ENCODE measurements around the gene TEX11.
"Not testable (repeated sequence)": the region's sequence is repeated elsewhere in the genome, so short reads cannot be mapped to it uniquely, and the experiment has no call there.

Gene TEX11

DNA sequence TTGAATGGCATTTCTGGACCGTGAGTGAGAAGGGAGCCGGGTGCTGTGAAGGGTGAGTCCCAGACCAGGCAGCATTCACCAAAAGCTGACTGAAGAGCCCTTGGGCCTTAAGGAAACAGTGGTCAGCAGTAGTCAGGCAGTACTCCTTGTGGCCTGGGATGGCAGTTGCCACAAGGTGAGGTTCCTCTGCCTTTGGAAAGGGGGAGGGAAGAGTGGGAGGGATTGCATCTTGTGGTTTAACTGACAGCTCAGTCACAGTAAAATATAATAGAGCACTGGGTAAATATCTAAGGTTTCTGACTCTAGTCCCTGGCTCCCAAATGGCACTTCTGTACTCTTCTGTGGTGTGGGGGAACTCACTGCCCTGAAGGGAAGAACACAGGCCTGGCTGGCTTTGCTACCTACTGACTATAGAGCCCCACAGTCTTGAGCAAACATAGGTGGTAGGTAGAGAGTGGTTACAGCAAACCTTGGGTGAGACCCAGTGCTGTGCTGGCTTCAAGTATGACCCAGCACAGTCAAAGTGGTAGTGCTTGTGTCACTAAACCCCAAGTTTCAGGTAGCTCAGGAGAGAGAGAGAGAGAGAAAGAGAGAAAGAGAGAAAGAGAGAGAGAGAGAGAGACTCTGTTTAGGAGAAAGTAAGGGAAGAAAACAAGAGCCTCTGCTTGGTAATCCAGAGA lies 154.2 kb downstream of the TEX11 start:
- DNase-seq, result no peak

DNA sequence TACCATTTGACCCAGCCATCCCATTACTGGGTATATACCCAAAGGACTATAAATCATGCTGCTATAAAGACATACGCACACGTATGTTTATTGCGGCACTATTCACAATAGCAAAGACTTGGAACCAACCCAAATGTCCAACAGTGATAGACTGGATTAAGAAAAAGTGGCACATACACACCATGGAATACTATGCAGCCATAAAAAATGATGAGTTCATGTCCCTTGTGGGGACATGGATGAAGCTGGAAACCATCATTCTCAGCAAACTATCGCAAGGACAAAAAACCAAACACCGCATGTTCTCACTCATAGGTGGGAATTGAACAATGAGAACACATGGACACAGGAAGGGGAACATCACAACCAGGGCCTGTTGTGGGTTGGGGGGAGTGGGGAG lies 174.7 kb downstream of the TEX11 start:
- DNase-seq, result not testable (repeated sequence)

DNA sequence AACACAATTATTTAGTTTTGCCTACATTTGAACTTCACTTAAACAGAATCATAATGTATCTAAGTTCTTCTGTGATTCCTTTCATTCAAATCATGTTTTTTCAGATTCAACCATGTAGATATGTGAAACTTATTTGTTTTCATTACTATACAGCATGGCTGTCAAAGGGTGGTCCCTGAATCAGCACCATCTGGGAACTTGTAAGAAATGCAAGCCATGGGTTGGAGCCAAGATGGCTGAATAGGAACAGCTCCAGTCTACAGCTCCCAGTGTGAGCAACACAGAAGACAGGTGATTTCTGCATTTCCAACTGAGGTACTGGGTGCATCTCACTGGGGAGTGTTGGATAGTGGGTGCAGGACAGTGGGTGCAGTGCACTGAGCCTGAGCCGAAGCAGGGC lies 180.6 kb downstream of the TEX11 start:
- DNase-seq, result not testable (repeated sequence)

DNA sequence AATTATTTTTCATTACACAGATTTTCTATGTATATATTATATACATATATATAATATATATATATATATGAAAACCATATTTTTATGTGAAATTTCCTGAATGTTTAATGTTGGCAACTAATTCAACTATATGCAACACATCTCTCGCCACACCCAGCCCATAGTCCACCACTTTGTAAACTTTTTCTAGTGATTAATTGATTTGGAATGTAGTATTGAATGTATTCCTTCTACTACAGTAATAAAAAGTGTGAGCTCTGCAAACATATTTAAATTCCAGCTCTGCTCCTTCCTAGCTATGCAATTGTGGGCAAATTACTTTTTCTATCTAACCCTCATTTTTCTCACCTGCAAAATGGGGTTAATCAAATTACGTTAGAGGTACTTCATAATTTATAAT lies 187.8 kb downstream of the TEX11 start:
- no peak for DNase-seq

DNA sequence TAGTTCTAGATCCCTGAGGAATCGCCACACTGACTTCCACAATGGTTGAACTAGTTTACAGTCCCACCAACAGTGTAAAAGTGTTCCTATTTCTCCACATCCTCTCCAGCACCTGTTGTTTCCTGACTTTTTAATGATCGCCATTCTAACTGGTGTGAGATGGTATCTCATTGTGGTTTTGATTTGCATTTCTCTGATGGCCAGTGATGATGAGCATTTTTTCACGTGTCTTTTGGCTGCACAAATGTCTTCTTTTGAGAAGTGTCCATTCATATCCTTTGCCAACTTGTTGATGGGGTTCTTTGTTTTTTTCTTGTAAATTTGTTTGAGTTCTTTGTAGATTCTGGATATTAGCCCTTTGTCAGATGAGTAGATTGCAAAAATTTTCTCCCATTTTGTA lies 197.2 kb downstream of the TEX11 start:
- not testable (repeated sequence) for DNase-seq

DNA sequence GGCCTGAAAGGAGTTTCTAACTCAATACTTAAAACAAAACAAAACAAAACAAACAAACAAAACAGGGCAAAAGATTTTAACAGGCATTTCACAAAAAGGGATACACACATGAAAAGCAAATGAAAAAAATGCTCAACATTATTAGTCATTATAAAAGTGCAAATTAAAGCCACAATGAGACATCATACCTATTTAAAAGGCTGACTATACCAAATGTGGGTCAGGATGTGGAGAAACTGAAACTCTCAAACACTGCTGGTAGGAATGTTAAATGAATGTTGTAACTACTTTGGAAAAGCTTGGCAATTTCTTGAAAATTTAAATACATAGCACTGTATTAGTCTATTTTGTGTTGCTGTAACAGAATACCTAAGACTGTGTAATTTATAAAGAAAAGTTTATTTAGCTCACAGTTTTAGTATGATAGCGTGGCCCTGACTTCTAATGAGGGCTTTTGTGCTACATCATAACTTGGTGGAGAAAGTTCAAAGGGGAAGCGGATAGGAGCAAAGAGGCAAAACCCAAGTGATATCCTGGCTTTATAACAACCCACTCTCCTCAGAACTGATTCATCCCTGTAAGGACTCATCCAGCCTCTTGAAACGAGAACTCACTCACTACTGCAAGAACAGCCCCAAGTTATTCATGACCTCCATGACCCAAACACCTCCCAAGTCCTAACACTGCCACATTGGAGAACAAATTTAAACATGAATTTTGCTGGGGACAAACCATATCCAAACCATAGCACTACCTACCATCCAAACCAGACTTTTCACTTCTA lies 214.0 kb downstream of the TEX11 start:
- no peak for DNase-seq

DNA sequence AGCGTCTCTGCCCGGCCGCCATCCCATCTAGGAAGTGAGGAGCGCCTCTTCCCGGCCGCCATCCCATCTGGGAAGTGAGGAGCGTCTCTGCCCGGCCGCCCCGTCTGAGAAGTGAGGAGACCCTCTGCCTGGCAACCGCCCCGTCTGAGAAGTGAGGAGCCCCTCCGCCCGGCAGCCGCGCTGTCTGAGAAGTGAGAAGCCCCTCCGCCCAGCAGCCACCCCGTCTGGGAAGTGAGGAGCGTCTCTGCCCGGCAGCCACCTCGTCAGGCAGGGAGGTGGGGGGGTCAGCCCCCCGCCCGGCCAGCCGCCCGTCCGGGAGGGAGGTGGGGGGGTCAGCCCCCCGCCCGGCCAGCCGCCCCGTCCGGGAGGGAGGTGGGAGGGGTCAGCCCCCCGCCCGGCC lies 229.1 kb downstream of the TEX11 start:
- not testable (repeated sequence) for DNase-seq

DNA sequence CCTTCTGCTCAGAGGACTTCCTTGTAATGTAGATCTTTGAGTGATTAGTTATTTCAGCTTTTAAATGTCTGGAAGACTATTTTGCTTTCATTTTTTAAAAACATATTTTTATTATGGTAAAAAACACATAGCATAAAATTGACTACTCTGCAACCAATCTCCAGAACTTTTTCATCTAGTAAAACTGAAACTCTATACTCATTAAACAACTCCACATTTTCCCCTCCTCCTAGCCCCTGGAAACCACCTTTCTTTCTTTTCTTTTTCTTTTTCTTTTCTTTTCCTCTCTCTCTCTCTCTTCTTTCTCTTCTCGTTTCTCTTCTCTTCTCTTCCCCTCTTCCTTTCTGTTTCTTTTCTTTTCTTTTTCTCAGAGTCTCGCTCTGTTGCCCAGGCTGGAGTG lies 233.2 kb downstream of the TEX11 start:
- DNase-seq, result no peak

DNA sequence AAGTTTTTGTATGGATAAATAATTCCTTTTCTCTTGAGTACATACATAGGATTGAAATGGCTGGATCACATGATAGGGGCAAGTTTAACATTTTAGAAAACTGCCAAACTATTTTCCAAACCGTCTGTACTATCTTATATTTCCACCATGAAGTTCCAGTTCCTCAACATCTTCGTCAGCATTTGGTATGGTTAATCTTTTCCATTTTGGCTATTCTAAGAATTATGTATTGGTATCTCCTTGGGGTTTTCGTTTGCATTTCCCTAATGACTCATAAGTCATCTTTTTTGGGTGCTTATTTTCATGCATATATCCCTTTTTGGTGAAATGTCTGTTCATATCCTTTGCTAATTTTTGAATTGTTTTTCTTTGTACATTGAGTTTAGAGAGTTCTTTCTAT lies 236.2 kb downstream of the TEX11 start:
- DNase-seq, result no peak

DNA sequence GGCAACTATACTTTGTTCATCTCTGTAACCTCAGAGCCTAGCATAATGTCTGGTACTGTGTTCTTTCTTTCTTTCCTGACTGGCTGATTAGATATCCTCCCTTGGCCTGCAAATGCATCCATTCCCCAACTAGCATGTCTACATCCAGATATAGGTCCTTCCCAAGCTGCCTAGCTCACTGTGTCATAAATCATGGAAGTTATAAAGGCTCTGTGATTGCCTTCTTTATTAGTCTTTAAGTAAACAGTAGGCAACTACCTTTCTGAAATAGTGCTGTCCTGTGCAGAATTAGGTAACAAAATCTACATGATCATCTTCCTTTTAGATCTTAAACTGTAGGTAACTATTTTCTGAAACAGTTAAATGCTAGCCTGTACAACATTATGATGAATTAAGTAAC lies 239.4 kb downstream of the TEX11 start:
- DNase-seq, result no peak

DNA sequence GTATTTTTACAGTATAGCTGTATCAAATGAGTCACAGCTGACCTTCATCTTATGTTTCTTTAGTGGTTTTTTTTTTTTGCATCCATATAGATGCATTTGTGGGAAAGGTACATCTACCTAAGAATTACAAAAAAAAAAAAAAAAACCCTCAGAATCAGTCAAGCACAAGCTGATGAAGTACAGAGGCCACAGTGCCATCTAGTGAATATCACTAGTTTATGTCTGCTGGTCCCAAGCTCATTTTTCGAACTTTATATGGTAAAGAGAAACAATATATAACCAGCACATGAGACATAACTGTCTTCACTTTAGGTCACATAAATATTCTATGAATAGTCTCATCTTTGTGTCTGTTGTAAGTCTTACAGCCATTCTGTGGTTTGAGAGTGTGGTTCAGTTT lies 243.8 kb downstream of the TEX11 start:
- no peak for DNase-seq

DNA sequence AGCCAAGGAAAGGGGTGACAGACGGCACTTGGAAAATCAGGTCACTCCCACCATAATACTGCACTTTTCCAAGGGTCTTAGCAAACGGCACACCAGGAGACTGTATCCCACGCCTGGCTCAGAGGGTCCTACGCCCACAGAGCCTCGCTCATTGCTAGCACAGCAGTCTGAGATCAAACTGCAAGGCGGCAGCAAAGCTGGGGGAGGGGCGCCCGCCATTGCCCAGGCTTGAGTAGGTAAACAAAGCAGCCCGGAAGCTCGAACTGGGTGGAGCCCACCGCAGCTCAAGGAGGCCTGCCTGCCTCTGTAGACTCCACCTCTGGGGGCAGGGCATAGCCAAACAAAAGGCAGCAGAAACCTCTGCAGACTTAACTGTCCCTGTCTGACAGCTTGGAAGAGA lies 247.4 kb downstream of the TEX11 start:
- DNase-seq, result not testable (repeated sequence)

DNA sequence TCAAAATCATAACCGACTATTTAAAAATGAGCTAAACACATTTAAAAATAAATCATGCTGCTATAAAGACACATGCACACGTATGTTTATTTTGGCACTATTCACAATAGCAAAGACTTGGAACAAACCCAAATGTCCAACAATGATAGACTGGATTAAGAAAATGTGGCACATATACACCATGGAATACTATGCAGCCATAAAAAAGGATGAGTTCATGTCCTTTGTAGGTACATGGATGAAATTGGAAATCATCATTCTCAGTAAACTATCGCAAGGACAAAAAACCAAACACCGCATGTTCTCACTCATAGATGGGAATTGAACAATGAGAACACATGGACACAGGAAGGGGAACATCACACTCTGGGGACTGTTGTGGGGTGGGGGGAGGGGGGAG lies 251.0 kb downstream of the TEX11 start:
- not testable (repeated sequence) for DNase-seq

DNA sequence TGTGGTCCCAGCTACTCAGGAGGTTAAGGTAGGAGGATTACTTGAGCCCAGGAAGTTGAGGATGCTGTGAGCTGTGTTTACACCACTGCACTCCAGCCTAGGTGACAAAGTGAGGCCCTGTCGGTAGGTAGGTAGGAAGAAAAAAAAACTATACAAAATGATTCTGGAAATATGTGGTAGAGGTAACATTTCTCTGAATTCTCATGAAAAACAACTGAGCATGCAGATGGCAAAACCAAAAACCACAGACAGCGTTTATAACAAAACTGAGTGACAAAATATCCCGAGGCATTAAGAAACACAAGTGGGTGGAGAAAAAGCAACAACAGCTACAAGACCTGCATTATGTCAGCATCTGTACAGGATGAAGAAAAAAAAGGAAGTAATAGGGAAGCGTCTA lies 252.2 kb downstream of the TEX11 start:
- no peak for DNase-seq

DNA sequence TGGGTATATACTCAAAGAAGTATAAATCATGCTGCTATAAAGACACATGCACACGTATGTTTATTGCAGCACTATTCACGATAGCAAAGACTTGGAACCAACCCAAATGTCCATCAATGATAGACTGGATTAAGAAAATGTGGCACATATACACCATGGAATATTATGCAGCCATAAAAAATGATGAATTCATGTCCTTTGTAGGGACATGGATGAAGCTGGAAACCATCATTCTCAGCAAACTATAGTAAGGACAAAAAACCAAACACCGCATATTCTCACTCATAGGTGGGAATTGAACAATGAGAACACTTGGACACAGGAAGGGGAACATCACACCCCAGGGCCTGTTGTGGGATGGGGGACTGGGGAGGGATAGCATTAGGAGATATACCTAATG lies 260.6 kb downstream of the TEX11 start:
- DNase-seq, result not testable (repeated sequence)

DNA sequence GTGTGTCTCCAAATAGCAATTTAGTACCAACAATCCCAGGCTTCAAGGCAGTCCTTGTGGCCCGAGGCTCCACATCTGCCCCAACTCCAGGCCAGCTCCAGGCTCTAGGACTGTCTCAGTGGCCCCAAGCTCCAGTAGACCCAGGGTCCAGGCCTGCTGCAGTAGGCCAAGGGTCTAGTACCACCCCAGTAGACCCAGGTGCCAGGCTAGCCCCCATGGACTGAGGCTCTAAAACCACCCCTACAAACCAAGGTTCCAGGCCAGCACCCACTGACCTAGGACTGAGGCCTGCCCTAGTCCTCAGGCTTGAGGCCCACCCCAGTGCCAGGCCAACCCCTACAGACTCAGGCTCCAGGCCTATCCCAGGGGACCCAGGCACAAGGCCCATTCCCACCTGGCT lies 272.3 kb downstream of the TEX11 start:
- no peak for DNase-seq

DNA sequence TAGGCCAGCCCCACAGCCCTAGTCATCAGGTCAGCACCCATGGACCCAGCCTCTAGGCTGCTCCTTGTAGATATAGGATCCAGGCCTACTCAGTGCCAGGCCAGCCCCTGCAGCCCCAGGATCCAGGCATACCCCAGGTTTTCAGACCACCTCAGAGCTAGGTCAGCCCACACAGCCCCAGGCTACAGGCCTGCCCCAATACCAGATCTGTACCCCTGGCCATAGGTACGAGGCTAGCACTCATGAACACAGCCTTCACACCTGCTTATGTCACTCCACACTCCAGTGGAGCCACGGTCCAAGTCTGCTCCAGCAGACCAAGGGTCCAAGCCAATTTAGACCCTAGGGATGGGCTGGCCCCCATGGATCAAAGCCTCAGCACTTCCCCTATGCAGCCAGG lies 272.8 kb downstream of the TEX11 start:
- no peak for DNase-seq

DNA sequence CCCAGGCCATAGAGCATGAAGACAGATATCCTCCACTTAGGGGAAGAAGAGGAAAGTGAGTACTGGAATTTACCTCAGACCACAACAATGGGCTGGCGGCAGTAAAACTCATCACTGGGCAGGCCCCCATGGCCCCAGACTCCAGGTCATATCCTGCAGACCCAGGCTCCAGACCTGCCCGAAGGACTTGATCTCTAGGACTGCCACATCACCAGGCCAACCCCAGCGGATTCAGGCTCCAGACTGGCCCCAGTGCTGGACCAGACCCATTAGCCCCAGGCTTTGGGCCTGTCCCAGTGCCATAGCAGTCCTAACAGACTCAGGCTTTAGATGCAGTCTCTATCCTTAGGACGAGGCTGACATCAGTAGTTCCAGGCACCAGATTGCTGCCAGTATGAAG lies 273.3 kb downstream of the TEX11 start:
- no peak for DNase-seq

DNA sequence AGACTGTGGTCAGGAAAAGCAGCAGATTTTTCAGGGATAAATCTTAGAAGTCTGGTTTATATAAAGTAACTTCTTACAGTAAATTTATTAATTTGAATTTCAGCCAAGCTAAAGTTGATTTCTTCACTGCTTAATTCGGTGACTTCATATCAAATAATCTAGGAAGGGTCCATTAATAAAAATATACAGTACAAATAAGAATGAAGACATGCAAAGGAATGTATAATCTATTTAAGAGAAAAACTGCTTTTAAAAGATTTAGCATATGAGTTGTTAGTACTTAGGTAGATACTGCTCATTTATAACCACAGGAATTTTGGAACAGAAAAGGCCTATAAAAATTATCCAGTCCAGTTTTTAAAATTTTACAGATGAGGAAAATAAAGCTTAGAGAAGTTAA lies 286.8 kb downstream of the TEX11 start:
- no peak for DNase-seq

DNA sequence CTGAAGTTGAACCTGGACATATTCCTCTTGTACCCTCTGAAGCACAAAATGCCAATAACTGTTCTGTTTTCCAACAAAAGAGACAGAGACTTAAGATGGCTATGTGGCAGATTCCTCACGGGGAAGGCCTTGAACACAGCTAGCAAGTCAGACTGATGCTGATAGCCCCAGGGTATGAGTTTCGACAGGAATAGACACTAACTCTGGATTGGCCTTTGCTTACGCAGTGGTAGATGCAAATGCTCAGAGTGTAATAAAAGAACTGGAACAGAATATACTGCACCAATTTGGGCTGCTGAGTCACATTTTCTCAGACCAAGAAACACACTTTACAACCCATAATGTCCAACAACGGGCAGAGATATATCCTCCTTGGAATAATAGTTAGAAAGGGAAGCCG lies 290.0 kb downstream of the TEX11 start:
- DNase-seq, result no peak

DNA sequence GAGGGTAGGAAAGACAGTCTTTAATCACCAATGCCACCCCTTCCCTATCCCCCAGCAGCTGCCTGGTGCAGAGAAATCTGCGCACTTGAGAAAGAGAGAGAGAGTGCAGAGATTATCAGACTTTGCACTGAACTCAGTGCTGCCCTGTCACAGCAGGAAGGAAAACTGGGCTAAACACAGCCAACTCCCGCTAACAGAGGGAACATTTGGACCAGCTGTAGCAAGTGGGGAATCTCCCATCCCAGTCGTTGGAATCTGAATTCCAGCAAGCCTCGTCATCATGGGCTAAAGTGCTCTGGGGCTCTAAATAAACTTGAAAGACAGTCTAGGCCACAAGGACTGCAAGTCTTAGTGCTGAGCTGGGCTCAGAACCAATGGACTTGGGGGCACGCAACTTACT lies 295.2 kb downstream of the TEX11 start:
- DNase-seq, result no peak

DNA sequence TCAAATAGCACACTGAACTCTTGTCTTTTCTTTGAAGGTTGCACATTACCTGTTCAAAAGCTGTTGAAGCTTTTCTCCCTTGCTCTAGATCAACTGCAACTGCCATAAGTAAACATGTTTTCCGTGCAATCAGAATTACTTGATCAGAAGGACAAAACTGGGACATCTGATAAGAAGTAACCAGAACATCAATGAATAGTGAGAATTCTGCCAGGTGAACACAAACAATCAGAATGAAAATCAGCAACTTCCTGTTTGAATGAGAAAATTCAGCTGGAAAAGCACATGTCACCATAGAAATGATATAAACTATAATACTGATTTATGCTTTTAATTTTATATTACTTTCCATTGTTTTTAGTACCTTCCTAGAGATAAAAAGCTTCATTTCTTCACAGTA lies 303.2 kb downstream of the TEX11 start:
- no peak for DNase-seq

DNA sequence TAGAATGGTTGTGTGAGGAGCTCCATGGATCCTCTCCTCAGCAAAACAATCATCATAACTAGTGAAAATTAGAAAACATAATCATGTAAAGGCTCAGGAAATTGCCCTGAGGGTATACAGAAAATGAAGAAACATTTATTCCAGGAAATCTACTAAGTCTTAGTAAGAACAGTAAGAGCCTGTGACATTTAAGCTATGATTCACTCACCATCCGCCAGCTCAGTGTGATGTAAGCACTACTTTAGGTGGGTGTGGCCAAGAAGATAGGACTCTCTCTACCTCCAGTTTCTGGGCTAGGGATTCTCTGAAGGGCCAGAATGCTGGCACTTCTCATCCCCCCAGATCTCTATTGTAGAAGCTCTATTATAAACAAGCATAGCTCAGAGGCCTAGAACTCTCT lies 316.4 kb downstream of the TEX11 start:
- no peak for DNase-seq

DNA sequence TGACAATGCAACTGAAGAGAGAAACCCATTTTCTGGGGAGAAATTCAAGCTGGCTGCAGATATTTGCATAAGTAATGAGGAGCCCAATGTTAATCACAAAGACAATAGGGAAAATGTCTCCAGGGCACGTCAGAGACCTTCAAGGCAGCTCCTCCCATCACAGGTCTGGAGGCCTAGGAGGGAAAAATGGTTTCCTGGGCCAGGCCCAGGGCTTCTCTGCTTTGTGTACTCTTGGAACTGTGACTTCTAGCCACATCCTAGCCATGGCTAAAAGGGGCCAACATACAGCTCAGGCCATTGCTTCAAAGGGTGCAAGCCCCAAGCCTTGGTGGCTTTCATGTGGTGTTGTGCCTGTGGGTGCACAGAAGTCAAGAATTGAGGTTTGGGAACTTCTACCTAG lies 321.4 kb downstream of the TEX11 start:
- not testable (repeated sequence) for DNase-seq

DNA sequence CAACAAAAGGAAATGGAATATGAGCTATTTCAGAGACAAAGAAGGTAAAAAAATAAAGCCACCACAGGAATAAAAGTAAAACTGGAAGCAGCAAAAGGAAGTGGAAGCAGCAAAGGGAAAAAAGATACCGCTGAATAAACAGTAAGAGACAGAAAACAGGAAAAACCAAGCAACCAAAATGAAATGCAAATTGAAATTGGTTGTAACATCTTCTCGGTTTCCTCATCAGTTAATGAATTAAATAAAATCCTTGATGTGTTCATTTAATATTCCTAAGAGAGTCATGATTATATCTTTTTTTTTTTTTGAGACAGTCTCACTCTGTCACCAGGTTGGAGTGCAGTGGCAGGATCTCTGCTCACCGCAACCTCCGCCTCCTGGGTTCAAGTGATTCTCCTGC lies 331.1 kb downstream of the TEX11 start:
- DNase-seq, result no peak

Data from activated T-cell treated with anti-CD3 and anti-CD28 coated beads, Interleukin-2, amount 50 U/mL, for 1 hour (primary cell).